GM12891 (cell line): ENCODE data around the gene CHD9. TPM values are rescaled to one million over a fixed set of nuclear protein-coding genes. Genes with fewer than 3 reads are reported as not detected.
A peak's percentile ranks its signal among the peaks of the same experiment; 100 is the strongest.

Source experiments
- DNase-seq: peaks from one replicate; pipeline ENCODE4 v3.0.0; 2011; ENCODE audit warnings: low spot score; ENCODE audit not compliant: insufficient read length
- FAIRE-seq: peaks from 2 replicates; lab custom pipeline; 2011; peaks lifted over from hg19 to GRCh38; lab: Jason Lieb, UNC
- PAX5 ChIP-seq: IDR thresholded peaks from 2 replicates; pipeline ENCODE4 v1.6.1; 2011; ENCODE audit warnings: low read length, moderate library complexity, mild to moderate bottlenecking; ENCODE audit not compliant: insufficient read depth, severe bottlenecking
- POLR2A ChIP-seq: IDR thresholded peaks from 2 replicates; pipeline ENCODE4 v1.6.1; 2011; ENCODE audit warnings: low read depth, low read length, control low read depth
- POLR2AphosphoS5 ChIP-seq: IDR thresholded peaks from 2 replicates; pipeline ENCODE4 v1.6.1; 2011; ENCODE audit warnings: low read depth, low read length, control low read depth
- POU2F2 ChIP-seq: IDR thresholded peaks from 2 replicates; pipeline ENCODE4 v1.6.1; 2011; ENCODE audit warnings: low read depth, mild to moderate bottlenecking, control low read depth, low read length, moderate library complexity
- SPI1 ChIP-seq: IDR thresholded peaks from 2 replicates; pipeline ENCODE4 v1.6.1; 2011; ENCODE audit warnings: low read depth, low read length, control low read depth
- TAF1 ChIP-seq: IDR thresholded peaks from 2 replicates; pipeline ENCODE4 v1.6.1; 2011; ENCODE audit warnings: low read depth, low read length, control low read depth
- polyA plus RNA-seq: library from polyadenylated mRNA; unstranded; fragments of >200 nt; gene quantifications from one replicate; pipeline ENCODE4 v1.2.1, GENCODE V29; 2012; ENCODE audit warnings: low read depth, missing spikeins, inconsistent platforms; ENCODE audit not compliant: missing spikeins

CHD9 gene, protein sequence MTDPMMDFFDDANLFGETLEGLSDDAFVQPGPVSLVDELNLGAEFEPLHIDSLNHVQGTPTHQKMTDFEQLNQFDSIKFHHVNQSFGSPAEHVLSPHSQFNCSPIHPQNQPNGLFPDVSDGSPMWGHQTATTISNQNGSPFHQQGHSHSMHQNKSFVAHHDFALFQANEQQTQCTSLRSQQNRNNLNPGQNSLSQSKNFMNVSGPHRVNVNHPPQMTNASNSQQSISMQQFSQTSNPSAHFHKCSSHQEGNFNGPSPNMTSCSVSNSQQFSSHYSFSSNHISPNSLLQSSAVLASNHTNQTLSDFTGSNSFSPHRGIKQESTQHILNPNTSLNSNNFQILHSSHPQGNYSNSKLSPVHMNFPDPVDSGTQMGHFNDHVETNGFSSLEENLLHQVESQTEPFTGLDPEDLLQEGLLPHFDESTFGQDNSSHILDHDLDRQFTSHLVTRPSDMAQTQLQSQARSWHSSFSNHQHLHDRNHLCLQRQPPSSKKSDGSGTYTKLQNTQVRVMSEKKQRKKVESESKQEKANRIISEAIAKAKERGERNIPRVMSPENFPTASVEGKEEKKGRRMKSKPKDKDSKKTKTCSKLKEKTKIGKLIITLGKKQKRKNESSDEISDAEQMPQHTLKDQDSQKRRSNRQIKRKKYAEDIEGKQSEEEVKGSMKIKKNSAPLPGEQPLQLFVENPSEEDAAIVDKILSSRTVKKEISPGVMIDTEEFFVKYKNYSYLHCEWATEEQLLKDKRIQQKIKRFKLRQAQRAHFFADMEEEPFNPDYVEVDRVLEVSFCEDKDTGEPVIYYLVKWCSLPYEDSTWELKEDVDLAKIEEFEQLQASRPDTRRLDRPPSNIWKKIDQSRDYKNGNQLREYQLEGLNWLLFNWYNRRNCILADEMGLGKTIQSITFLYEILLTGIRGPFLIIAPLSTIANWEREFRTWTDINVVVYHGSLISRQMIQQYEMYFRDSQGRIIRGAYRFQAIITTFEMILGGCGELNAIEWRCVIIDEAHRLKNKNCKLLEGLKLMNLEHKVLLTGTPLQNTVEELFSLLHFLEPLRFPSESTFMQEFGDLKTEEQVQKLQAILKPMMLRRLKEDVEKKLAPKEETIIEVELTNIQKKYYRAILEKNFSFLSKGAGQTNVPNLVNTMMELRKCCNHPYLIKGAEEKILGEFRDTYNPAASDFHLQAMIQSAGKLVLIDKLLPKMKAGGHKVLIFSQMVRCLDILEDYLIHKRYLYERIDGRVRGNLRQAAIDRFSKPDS (N-terminal part only)
- 26.8 TPM for polyA plus RNA-seq

DNA sequence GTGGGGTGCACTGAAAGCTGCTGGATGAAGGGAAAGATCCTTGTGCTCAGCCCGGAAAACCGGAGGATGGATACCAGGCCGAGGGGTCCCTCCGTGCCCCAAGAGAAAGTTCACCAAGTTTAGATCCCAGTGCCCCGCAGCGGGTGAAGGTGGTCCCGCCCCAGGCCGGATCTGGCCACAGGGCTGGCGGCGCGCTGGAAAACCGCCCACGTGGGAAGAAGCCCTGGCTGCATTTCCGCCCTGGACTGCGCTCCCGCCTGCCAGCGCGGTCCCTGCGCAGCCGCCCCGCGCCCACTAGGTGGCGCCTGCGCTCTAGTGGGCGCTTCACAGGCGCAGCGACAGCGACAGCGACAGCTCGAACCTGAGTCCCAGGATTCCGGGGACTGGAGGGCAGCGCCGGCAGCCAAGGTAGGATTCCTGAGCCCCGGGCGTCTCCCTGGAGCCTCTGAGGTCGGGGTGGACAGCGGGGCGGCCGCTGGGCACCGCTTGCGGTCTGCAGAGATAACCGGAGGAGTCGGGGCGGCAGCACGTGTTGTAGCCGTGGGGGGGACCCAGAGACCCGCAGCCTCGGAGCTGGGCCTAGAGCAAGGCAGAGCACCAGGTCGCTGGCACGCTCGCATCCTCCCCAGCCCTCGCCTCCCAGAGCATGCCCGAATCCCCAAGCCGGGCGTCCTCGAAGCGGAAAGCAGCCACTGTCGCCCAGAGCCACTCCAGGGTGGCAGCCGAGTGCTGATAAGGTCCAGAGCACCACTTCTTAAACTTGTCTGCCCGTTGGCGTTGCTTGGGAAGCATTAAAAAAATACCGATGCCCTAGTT is at the start of gene CHD9:
CHD9 (plus strand) TSS at position 322 of the 816 bp plus-strand sequence. CDS start 101,099 bp downstream, outside the sequence.
- DNase-seq (peak; percentile 85), FAIRE-seq (peak; percentile 93)
- TF ChIP-seq POU2F2 (peak; percentile 83), POLR2A (no peak), SPI1 (peak; percentile 49), PAX5 (peak; percentile 53), TAF1 (peak; percentile 48; the same call in 1 of the 2 replicates), POLR2AphosphoS5 (no peak)

- FAIRE-seq = no peak
- no peak for DNase-seq
- no peak for TF ChIP-seq POLR2A
- no peak for TF ChIP-seq PAX5
- TF ChIP-seq SPI1 = no peak
- no peak for TF ChIP-seq TAF1
- TF ChIP-seq POLR2AphosphoS5 = no peak
- TF ChIP-seq POU2F2 = no peak
Measured at GRCh38 chr16:53007095-53007494, 47.7 kb upstream of the CHD9 start.

DNA sequence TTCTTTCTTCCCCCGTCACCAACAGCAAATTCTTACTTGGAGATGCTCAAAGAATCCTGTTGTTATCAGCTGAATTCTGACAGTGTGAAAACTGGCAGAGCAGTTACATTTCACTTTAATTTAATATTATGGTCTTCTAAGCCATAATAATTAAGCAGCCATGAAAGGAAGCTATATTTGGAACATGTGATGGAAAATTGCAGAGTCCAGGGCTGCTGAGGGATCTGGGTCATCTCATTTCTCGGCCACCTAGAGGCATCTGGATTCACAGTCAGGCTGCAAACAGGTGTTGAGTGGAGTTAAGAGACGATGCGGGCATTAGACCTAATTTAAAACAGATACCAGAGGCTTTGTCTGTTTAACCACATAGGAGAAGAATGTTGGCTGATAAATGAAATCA is 40.5 kb upstream of the CHD9 start:
- TF ChIP-seq TAF1 (no peak), POLR2A (no peak), POU2F2 (no peak), PAX5 (no peak), POLR2AphosphoS5 (no peak), SPI1 (no peak)
- FAIRE-seq (no peak), DNase-seq (no peak)

GRCh38 chr16:53018834-53019416 is 35.9 kb upstream of the CHD9 start:
- TF ChIP-seq SPI1 (no peak), POLR2A (no peak), POLR2AphosphoS5 (no peak), PAX5 (no peak), TAF1 (no peak), POU2F2 (no peak)
- FAIRE-seq (no peak), DNase-seq (no peak)

DNA sequence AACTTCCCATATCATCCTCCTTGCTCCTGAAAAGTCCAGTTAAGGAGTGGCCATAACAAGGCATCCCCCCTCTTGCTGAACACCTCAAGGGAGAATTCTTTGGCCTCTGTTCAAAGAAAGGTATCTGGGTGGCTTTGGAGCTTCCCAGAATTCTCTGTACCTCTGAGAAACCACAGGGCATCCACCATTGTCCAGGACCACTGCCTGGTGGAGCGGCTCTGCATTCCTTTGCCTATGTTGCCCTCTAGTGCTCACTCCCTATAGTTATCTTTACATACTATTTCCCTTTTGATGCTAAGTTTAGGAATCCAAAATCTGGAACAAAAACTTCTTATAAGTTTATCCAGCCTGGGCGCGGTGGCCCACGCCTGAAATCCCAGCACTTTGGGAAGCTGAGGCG is 32.4 kb upstream of the CHD9 start:
- FAIRE-seq (peak; percentile 59), DNase-seq (peak; percentile 25)
- TF ChIP-seq SPI1 = no peak
- no peak for TF ChIP-seq PAX5
- TF ChIP-seq TAF1 = no peak
- TF ChIP-seq POU2F2 = no peak
- no peak for TF ChIP-seq POLR2AphosphoS5
- TF ChIP-seq POLR2A = no peak

- FAIRE-seq (no peak), DNase-seq (no peak)
- TF ChIP-seq PAX5 (no peak), TAF1 (no peak), SPI1 (peak; percentile 88)
Measured at GRCh38 chr16:53024045-53024444, 30.7 kb upstream of the CHD9 start.

DNA sequence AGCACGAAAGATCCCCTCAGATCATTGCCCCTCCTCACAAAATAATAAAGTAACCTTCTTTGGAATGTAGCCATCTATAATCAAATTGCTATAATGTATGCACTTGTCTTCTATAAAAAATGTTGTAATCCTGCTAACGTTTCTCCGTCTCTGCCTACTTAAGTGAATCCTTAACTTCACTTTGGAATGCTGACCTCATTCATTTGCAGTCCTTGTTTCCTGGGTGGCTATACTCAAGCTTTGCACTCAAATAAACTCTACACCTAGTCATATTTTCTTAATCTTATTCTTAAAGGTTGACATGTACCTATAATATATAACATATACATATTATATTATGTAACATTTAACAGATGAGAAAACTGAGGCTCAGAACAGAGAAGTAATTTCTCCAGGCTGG is 24.8 kb upstream of the CHD9 start:
- DNase-seq = no peak
- TF ChIP-seq POU2F2 = no peak
- TF ChIP-seq POLR2AphosphoS5 = no peak
- TF ChIP-seq SPI1 = no peak
- no peak for TF ChIP-seq PAX5
- TF ChIP-seq POLR2A = no peak
- no peak for TF ChIP-seq TAF1
- no peak for FAIRE-seq

DNA sequence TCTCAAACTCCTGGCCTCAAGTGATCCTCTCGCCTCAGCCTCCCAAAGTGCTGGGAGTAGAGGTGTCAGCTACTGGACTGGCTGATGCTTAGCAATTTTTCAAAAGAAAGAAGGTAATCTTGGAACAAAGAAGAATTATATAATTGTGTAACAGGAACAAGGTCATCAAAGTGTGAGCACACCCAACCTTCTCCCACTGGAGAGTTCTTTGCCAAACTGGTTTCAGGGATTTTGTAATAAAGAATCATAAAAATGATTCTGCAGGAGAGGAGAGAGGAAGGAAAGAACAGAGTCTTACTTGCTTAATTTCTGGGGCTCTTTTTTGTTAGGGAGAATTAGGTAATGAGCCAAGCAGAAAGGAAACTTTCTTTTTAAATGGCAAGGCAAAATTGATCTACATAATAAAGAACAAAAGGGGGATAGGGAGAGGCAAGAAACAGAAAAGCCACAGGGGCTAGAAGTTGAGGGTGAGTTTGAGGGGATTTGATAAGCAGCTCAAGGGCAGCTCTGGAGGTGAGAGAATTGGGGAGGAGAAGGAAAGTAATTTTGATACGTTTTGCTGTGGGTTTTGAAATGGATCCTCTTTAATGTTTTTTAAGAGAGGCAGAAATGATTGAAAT is 23.4 kb upstream of the CHD9 start:
- TF ChIP-seq SPI1 = no peak
- TF ChIP-seq TAF1 = no peak
- FAIRE-seq (no peak), DNase-seq (no peak)

- no peak for DNase-seq
- FAIRE-seq = no peak
- no peak for TF ChIP-seq TAF1
- no peak for TF ChIP-seq POU2F2
- TF ChIP-seq SPI1 = no peak
Measured at GRCh38 chr16:53034306-53034705, 20.5 kb upstream of the CHD9 start.
